Endodermal cell (in vitro differentiated cells): Measurements from ENCODE around the gene AP1G2. TPM values are rescaled to one million over a fixed set of nuclear protein-coding genes. Genes with fewer than 3 reads are reported as not detected.

Source experiments
- DNase-seq: peaks from one replicate; pipeline ENCODE4 v3.0.0-alpha.2; 2017
- H3K27ac ChIP-seq: 2 replicates; pipeline ENCODE4 v1.5.1; 2013; ENCODE audit warnings: mild to moderate bottlenecking, low read depth, low read length, moderate library complexity
- H3K27me3 ChIP-seq: 2 replicates; pipeline ENCODE4 v1.6.1; 2013; ENCODE audit warnings: mild to moderate bottlenecking, low read length, moderate library complexity; ENCODE audit not compliant: insufficient read depth, control insufficient read depth, poor library complexity, severe bottlenecking
- H3K36me3 ChIP-seq: 2 replicates; pipeline ENCODE4 v1.7.0; 2013; ENCODE audit warnings: mild to moderate bottlenecking, low read length, moderate library complexity; ENCODE audit not compliant: control insufficient read depth, insufficient read depth
- H3K4me1 ChIP-seq: one replicate; pipeline ENCODE4 v1.7.0; 2013; ENCODE audit warnings: low read length; ENCODE audit not compliant: control insufficient read depth, insufficient read depth
- H3K4me3 ChIP-seq: 2 replicates; pipeline ENCODE4 v1.5.1; 2013; ENCODE audit warnings: mild to moderate bottlenecking, low read length, moderate library complexity
- H3K9ac ChIP-seq: 2 replicates; pipeline ENCODE4 v1.6.1; 2013; ENCODE audit warnings: mild to moderate bottlenecking, low read length, moderate library complexity; ENCODE audit not compliant: poor library complexity, severe bottlenecking; ENCODE audit errors: extremely low read depth
- H3K9me3 ChIP-seq: 2 replicates; pipeline ENCODE4 v1.6.1; 2013; ENCODE audit warnings: mild to moderate bottlenecking, low read length, moderate library complexity; ENCODE audit not compliant: control insufficient read depth
- H3K27ac Mint-ChIP-seq: 2 replicates; pipeline ENCODE4 v1.8.0; 2020; ENCODE audit warnings: mixed read lengths
- H3K27me3 Mint-ChIP-seq: 2 replicates; pipeline ENCODE4 v1.8.0; 2021; ENCODE audit warnings: mild to moderate bottlenecking, mixed read lengths; ENCODE audit not compliant: insufficient read depth
- H3K36me3 Mint-ChIP-seq: 2 replicates; pipeline ENCODE4 v1.8.0; 2020; ENCODE audit warnings: low read depth, mixed read lengths
- H3K4me1 Mint-ChIP-seq: 2 replicates; pipeline ENCODE4 v1.8.0; 2020; ENCODE audit warnings: mixed read lengths
- H3K4me3 Mint-ChIP-seq: 2 replicates; pipeline ENCODE4 v1.8.0; 2020; ENCODE audit warnings: mild to moderate bottlenecking, moderate library complexity, mixed read lengths
- H3K9me3 Mint-ChIP-seq: 2 replicates; pipeline ENCODE4 v1.8.0; 2020; ENCODE audit warnings: mild to moderate bottlenecking, mixed read lengths
- CTCF ChIP-seq: fragments of 200-600 bp; sonication (generic); conservative IDR thresholded peaks from 2 replicates; pipeline ENCODE4 v1.5.0; 2021; ENCODE audit warnings: antibody characterized with exemption, mild to moderate bottlenecking
- WGBS, 2 experiments: methylation state at CpG; one replicate each; pipeline versions ENCODE4 v1.1.5 to v1.1.7; 2013; ENCODE audit warnings: missing lambda C conversion rate in 2 of 2, mixed read lengths in 1 of 2; ENCODE audit not compliant: insufficient coverage in 1 of 2, insufficient read length in 1 of 2; 5-methylcytosine and 5-hydroxymethylcytosine counted together
- total RNA-seq, 2 donors: library from RNA; stranded (reverse); fragmentation: NEBNext Ultra II Directional in 1 of 2; extraction: Animal tissue kit (Norgen Biotek cat#: 25700) in 1 of 2; gene quantifications; 2 replicates in 1 of 2; 3 replicates in 1 of 2; pipeline ENCODE4 v1.2.1, GENCODE V29; 2021

The AP1G2 gene
- total RNA-seq, 2 donors from 2014 or later, result 203 to 209 TPM

- H3K9me3 Mint-ChIP-seq, result no peaks in the 10 kb centered on the region
- H3K36me3 Mint-ChIP-seq, result peaks cover 19% of the 10 kb centered on the region
- Histone ChIP-seq H3K36me3 (peaks cover 4% of the 10 kb centered on the region), H3K4me3 (no peak overlapping the region), H3K27me3 (no peaks in the 10 kb centered on the region), H3K4me1 (no peaks in the 10 kb centered on the region), H3K9ac (no peak overlapping the region), H3K9me3 (no peaks in the 10 kb centered on the region), H3K27ac (no peak overlapping the region)
- DNase-seq, result no peak
- TF ChIP-seq CTCF, result no peak
- 91 to 95% methylated on average over 9 to 18 of the region's 20 CpGs for WGBS, 2 experiments
- no peak overlapping the region for H3K4me3 Mint-ChIP-seq
- H3K27me3 Mint-ChIP-seq, result peaks cover 2% of the 10 kb centered on the region
- no peak overlapping the region for H3K27ac Mint-ChIP-seq
- peaks cover 8% of the 10 kb centered on the region for H3K4me1 Mint-ChIP-seq
These were observed 45.6 kb downstream of the AP1G2 start for GRCh38 chr14:23521785-23522640.

GRCh38 chr14:23520899-23521533 lies 46.6 kb downstream of the AP1G2 start:
- Mint-ChIP-seq H3K9me3 (no peaks in the 10 kb centered on the region), H3K27ac (no peak overlapping the region), H3K4me1 (peaks cover 12% of the 10 kb centered on the region), H3K36me3 (peaks cover 10% of the 10 kb centered on the region), H3K27me3 (peaks cover 6% of the 10 kb centered on the region), H3K4me3 (no peak overlapping the region)
- Histone ChIP-seq H3K9me3 (no peaks in the 10 kb centered on the region), H3K4me1 (no peaks in the 10 kb centered on the region), H3K27ac (no peak overlapping the region), H3K4me3 (no peak overlapping the region), H3K36me3 (no peaks in the 10 kb centered on the region), H3K27me3 (no peaks in the 10 kb centered on the region), H3K9ac (no peak overlapping the region)
- 91 to 100% methylated on average over 2 to 13 of the region's 14 CpGs for WGBS, 2 experiments
- no peak for TF ChIP-seq CTCF
- DNase-seq, result no peak

DNA sequence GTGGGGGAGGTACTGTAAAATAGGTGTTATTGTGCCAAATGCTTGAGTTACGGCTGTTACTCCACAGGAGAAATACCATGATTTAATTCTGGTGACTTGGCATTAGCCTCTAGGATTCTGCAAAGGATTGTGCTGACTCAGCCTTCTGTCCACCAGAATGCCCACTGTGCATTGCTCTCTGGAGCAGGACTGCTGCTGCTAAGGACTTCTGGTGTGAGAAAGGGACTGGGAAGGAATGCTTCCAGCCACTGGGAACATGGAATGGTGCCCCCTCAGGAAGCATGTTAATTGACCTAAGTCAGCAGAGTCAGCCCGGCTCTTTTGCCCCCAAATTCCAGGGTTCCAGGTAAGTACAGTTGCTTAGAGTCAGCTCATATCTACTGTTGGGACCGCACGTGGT lies 48.9 kb downstream of the AP1G2 start:
- no peak overlapping the region for H3K4me3 Mint-ChIP-seq
- Histone ChIP-seq H3K9me3 (no peaks in the 10 kb centered on the region), H3K27ac (no peak overlapping the region), H3K27me3 (no peaks in the 10 kb centered on the region), H3K36me3 (no peaks in the 10 kb centered on the region), H3K4me1 (no peaks in the 10 kb centered on the region), H3K9ac (no peak overlapping the region), H3K4me3 (no peak overlapping the region)
- peak; percentile 25 for TF ChIP-seq CTCF
- no peaks in the 10 kb centered on the region for H3K36me3 Mint-ChIP-seq
- H3K27ac Mint-ChIP-seq, result no peak overlapping the region
- peaks cover 20% of the 10 kb centered on the region for H3K27me3 Mint-ChIP-seq
- peaks cover 12% of the 10 kb centered on the region for H3K4me1 Mint-ChIP-seq
- peak; percentile 53 for DNase-seq
- WGBS, 2 experiments, result 82 to 92% methylated on average over 4 of the region's 4 CpGs
- H3K9me3 Mint-ChIP-seq, result no peaks in the 10 kb centered on the region
